GM18526 (cell line): Measurements from ENCODE around the gene OR7A10.

Source experiments
- POLR2A ChIP-seq: IDR thresholded peaks from 3 replicates; pipeline ENCODE4 v1.6.1; 2011; ENCODE audit not compliant: insufficient read length; ENCODE audit errors: extremely low read depth

The OR7A10 gene

DNA sequence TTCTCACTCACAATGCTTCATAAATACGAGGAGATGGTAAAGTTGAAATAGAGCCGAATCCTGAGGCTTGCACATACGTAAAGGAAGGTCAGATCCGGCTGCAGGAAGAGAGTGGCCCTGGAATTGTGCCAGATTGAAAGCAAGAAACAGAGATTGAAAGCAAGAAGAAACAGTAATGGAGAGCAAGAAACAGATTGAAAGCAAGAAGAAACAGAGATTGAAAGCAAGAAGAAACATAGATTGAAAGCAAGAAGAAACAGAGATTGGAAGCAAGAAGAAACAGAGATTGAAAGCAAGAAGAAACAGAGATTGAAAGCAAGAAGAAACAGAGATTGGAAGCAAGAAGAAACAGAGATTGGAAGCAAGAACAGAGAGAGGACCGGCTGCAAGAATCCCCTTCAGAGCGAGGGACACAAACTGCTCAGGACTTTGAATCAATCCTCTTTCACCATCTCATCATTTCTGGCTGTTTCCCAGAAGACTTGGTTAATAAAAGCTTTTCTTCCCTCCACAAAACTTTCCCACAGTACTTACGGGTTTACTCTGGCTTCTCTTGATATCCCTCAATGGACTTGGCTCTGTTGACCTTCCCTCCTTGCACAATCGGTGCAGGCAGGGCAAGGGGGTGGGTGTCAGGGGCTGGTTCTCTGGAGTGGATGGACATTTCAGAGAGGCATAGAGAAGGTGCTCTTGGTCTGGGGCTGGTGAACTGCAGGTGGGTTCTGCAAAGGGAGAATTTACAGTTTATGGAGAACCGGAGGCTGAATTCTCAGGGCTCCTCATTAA is 39.3 kb downstream of the OR7A10 start:
- no peak for TF ChIP-seq POLR2A

DNA sequence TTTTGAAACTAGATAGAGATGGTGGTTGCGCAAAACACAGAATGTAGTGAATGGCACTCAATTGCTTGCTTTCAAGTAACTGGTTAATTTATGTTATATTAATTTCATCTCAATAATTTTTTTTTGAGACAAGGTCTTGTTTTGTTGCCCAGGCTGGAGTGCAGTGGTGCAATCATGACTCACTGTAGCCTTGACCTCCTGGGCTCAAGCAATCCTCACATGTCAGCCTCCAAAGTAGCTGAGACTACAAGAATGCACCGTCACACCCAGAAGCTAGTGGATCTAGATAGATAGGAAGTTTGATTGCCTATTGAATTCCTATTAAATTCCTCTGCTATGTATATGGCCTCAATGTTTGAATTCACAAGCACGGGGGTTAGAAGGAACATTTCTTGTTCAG is 44.0 kb downstream of the OR7A10 start:
- no peak for TF ChIP-seq POLR2A

DNA sequence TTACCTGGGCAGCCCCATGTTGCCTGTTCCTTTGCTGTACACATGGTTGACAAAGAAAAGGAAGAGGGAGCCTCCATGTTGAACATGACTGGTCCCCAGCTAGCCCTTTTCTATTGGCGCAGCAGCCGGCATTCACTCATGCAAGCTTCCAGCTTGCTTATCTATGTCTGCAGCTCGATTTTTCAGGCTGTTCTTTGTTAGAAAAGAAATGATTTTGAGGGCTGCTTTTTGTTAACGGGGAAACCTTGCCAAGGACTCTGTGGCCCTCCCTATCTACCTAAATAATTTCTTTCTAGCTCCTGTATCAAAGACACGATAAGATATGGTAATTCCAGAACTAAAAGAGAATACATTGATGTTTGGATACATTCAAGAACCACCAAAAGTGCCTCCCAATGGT is 50.0 kb downstream of the OR7A10 start:
- no peak for TF ChIP-seq POLR2A

DNA sequence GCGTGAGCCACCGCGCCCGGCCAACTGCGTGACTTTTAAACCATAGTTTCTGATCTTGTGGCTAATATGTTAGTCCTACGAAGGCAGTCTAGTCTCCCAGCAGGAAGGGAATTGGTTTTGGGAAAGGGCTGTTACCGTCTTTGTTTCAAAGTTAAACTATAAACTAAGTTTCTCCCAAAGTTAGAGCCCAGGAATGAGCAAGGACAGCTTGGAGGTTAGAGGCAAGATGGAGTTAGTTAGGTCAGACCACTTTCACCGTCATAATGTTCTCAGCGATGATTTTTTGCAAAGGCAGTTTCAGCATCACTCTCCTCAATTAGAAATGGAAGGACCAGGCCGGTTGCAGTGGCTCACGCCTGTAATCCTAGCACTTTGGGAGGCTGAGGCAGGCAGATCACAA is 52.7 kb downstream of the OR7A10 start:
- TF ChIP-seq POLR2A = no peak

DNA sequence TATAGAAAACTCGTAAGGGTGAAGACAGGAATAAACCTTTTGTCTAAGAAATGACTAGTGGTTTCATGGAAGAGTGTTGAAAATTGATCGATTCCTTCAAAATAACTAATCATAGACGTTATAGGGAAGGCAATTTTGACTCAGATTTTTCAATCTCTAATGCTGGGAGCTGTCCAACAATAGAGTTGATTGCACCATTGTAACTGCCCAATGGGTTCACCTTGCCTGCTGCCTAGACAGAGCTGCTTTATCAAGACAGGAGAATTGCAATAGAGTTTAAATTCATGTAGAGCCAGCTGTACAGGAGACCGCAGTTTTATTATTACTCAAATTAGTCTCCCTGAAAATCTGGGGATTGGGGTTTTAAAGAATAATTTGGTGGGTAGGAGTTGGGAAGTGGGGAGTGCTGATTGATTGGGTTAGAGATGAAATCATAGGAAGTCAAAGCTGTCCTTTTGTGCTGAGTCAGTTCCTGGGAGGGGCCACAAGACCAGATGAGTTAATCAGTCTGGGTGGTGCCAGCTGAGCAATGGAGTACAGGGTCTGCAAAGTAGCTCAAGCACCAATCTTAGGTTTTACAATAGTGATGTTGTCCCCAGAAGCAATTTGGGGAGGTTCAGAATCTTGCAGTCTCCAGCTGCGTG is 53.5 kb downstream of the OR7A10 start:
- TF ChIP-seq POLR2A = no peak
